A549 (cell line): ENCODE data around the gene STARD9. TPM values are rescaled to one million over a fixed set of nuclear protein-coding genes. Genes with fewer than 3 reads are reported as not detected.

Source experiments
- ATAC-seq, 2 experiments: fragments of 200-7000 bp in 1 of 2; fragments of >200 bp in 1 of 2; cut with Nextera tagmentation in 1 of 2; cut with Tn5 transposase in 1 of 2; 3 replicates each; pipeline versions ENCODE4 v1.8.0 to v1.9.1; 2018 to 2020; ENCODE audit warnings: mild to moderate bottlenecking in 1 of 2, moderate library complexity in 1 of 2
- CTCF ChIA-PET: fragments of 300-600 bp; sonication (Branson Sonifier 250); formaldehyde crosslinking; extraction: SDS; loops from one replicate; lab custom pipeline; 2021; ENCODE audit warnings: antibody characterized with exemption, inconsistent platforms; lab: Yijun Ruan, JAX
- POLR2A ChIA-PET: fragments of 350-600 bp; formaldehyde crosslinking; extraction: SDS; loops from one replicate; lab custom pipeline; 2021; ENCODE audit warnings: antibody characterized with exemption, inconsistent platforms; lab: Yijun Ruan, JAX
- DNase-seq, 2 experiments: peaks; one replicate each; pipeline versions ENCODE4 v3.0.0 to v3.0.0-alpha.2; 2011 to 2016; ENCODE audit warnings: low read depth in 1 of 2, low spot score in 1 of 2
- FAIRE-seq: peaks from 2 replicates; lab custom pipeline; 2011; peaks lifted over from hg19 to GRCh38; lab: Jason Lieb, UNC
- H3K27ac ChIP-seq, 2 experiments: fragments of >200 bp; sonication (Bioruptor Twin); formaldehyde crosslinking; 3 replicates each; pipeline ENCODE4 v1.5.1; 2016 to 2017
- H3K4me1 ChIP-seq: fragments of >200 bp; sonication (Bioruptor Twin); formaldehyde crosslinking; 3 replicates; pipeline ENCODE4 v1.6.1; 2016
- H3K4me2 ChIP-seq: fragments of >200 bp; sonication (Bioruptor Twin); formaldehyde crosslinking; 3 replicates; pipeline ENCODE4 v1.6.1; 2016
- H3K4me3 ChIP-seq: fragments of >200 bp; sonication (Bioruptor Twin); formaldehyde crosslinking; 3 replicates; pipeline ENCODE4 v1.5.1; 2016
- H3K9me3 ChIP-seq: fragments of >200 bp; sonication (Bioruptor Twin); formaldehyde crosslinking; 3 replicates; pipeline ENCODE4 v1.6.1; 2016
- BCL3 ChIP-seq: fragments of >200 bp; sonication (Bioruptor Twin); formaldehyde crosslinking; IDR thresholded peaks from 3 replicates; pipeline ENCODE4 v1.6.1; 2016
- CBX2 ChIP-seq: fragments of 200-600 bp; sonication (generic); IDR thresholded peaks from 2 replicates; pipeline ENCODE4 v1.6.1; 2016; ENCODE audit warnings: low read depth, mild to moderate bottlenecking, borderline replicate concordance
- CHD2 ChIP-seq: fragments of 150-350 bp; IDR thresholded peaks from 2 replicates; pipeline ENCODE4 v1.6.1; 2014; ENCODE audit warnings: low read length; ENCODE audit not compliant: partially characterized antibody
- CTCF ChIP-seq: fragments of >200 bp; sonication (Bioruptor Twin); formaldehyde crosslinking; IDR thresholded peaks from 3 replicates; pipeline ENCODE4 v1.5.1; 2016
- E2F6 ChIP-seq: IDR thresholded peaks from 2 replicates; pipeline ENCODE4 v1.6.1; 2012; ENCODE audit warnings: low read depth, borderline replicate concordance
- FOSL2 ChIP-seq, 2 experiments: fragments of 450-650 bp in 1 of 2; fragments of >200 bp in 1 of 2; sonication (Bioruptor Twin) in 1 of 2; formaldehyde crosslinking; IDR thresholded peaks; 2 replicates each; pipeline versions ENCODE4 v1.5.0 to v1.6.1; 2016 to 2020; ENCODE audit warnings: mild to moderate bottlenecking in 1 of 2, moderate library complexity in 1 of 2
- HDAC2 ChIP-seq: fragments of 200-600 bp; sonication (generic); IDR thresholded peaks from 2 replicates; pipeline ENCODE4 v1.6.1; 2016
- HEYL ChIP-seq: fragments of 250-450 bp; sonication (Bioruptor Pico); IDR thresholded peaks from 2 replicates; pipeline ENCODE4 v1.8.0; 2021; ENCODE audit warnings: mild to moderate bottlenecking, moderate library complexity
- JUN ChIP-seq, 2 experiments: fragments of >200 bp; sonication (Bioruptor Twin); formaldehyde crosslinking; IDR thresholded peaks; 2 replicates in 1 of 2; 3 replicates in 1 of 2; pipeline ENCODE4 v1.6.1; 2016 to 2017
- KDM1A ChIP-seq: fragments of 200-600 bp; sonication (generic); IDR thresholded peaks from 2 replicates; pipeline ENCODE4 v1.6.1; 2016; ENCODE audit warnings: low read depth, mild to moderate bottlenecking
- NPAS2 ChIP-seq: fragments of 250-450 bp; sonication (Bioruptor Pico); IDR thresholded peaks from 2 replicates; pipeline ENCODE4 v1.8.0; 2022; ENCODE audit warnings: mild to moderate bottlenecking, moderate library complexity, borderline replicate concordance
- POLR2A ChIP-seq: IDR thresholded peaks from 2 replicates; pipeline ENCODE4 v1.6.1; 2012; ENCODE audit warnings: mild to moderate bottlenecking, low read length
- SMC3 ChIP-seq: fragments of >200 bp; sonication (Bioruptor Twin); formaldehyde crosslinking; IDR thresholded peaks from 3 replicates; pipeline ENCODE4 v1.6.1; 2018; ENCODE audit warnings: inconsistent platforms
- TP53 ChIP-seq: fragments of 250-450 bp; sonication (Bioruptor Pico); IDR thresholded peaks from 2 replicates; pipeline ENCODE4 v1.5.0; 2021; ENCODE audit warnings: mild to moderate bottlenecking, moderate library complexity
- WGBS: methylation state at CpG from one replicate; pipeline ENCODE4 v1.1.6; 2017; ENCODE audit errors: missing lambda C conversion rate; 5-methylcytosine and 5-hydroxymethylcytosine counted together
- polyA plus RNA-seq, 4 experiments: library from polyadenylated mRNA; depleted of rRNA in 3 of 4; stranded (reverse); fragments of >200 nt; fragmentation: RNase III in 1 of 4; extraction: RNeasy Plus Mini Kit Qiagen cat#74134 plus additional on column Dnase treatment in 1 of 4; gene quantifications; 2 replicates in 3 of 4; 3 replicates in 1 of 4; pipeline ENCODE4 v1.2.3, GENCODE V29; 2011 to 2017
- TF ChIP-seq, protein P1 (sequence below): IDR thresholded peaks from 2 replicates; pipeline ENCODE4 v1.6.1; 2012

The STARD9 gene
- polyA plus RNA-seq, 2 of the 4 experiments (the other 2 are of a cell fraction): 1.2 TPM

DNA sequence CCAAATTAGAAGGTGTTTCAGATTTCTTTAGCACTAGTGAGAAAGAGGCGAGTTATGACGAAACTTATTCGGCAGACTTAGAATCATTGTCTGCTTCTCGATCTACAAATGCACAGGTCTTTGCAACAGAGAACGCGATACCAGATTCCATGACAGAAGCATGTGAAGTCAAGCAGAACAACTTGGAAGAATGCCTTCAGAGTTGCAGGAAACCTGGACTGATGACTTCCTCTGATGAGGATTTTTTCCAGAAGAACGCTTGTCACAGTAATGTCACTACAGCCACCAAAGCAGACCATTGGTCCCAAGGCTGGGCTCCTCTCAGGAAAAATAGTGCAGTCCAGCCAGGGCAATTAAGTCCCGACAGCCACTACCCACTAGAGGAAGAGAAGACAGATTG is 110.9 kb downstream of the STARD9 start:
- ChIA-PET CTCF (no interaction called here), POLR2A (no interaction called here)
- no peak for ATAC-seq
- FAIRE-seq: no peak
- WGBS: 96% methylated on average over 8 of the region's 8 CpGs
- DNase-seq: no peak
- no peak for TF ChIP-seq HDAC2
- TF ChIP-seq POLR2A: no peak
- TF ChIP-seq FOSL2 (IDR thresholded peaks at IDR 0.05): no peak
- no peak for TF ChIP-seq FOSL2 (CRISPR knock-in tag; IDR thresholded peaks at IDR 0.05)
- TF ChIP-seq SMC3: no peak
- no peak for TF ChIP-seq CTCF
- no peak for TF ChIP-seq JUN (IDR thresholded peaks at IDR 0.05)
- TF ChIP-seq TP53 (CRISPR knock-in tag): no peak
- no peak for TF ChIP-seq BCL3
- no peak for TF ChIP-seq E2F6
- no peak for TF ChIP-seq CHD2
- TF ChIP-seq, protein P1, sequence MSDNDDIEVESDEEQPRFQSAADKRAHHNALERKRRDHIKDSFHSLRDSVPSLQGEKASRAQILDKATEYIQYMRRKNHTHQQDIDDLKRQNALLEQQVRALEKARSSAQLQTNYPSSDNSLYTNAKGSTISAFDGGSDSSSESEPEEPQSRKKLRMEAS: no peak
- TF ChIP-seq NPAS2 (CRISPR knock-in tag): no peak
- H3K4me3 ChIP-seq: no peak overlapping the region
- no peaks in the 10 kb centered on the region for H3K9me3 ChIP-seq
- H3K27ac ChIP-seq: no peak overlapping the region
- H3K4me2 ChIP-seq: no peak overlapping the region
- H3K4me1 ChIP-seq: no peaks in the 10 kb centered on the region

DNA sequence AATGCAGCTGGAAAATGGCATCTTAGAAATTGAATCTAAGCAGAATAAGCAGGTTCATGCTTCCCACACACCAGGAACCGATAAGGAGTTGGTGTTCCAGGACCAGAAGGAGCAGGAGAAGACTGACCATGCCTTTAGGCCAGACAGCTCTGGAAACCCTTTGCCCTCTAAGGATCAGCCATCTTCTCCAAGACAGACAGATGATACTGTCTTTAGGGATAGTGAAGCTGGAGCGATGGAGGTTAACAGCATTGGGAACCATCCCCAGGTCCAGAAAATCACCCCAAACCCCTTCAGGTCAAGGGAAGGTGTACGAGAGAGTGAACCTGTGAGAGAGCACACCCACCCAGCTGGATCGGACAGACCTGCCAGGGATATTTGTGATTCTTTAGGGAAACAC is 112.3 kb downstream of the STARD9 start:
- Histone ChIP-seq H3K4me1 (no peaks in the 10 kb centered on the region), H3K4me2 (no peak overlapping the region), H3K9me3 (no peaks in the 10 kb centered on the region), H3K27ac (no peak overlapping the region), H3K4me3 (no peak overlapping the region)
- ChIA-PET CTCF (interaction anchor here (0.6 to 1.6 kb wide), 3 partner anchors 10 to 185 kb away, joined by 3 to 4 read pairs (median 3); no protein-coding TSS in a partner anchor), POLR2A (no interaction called here)
- ATAC-seq: no peak
- 62% methylated on average over 2 of the region's 4 CpGs for WGBS
- TF ChIP-seq CBX2: no peak
- no peak for TF ChIP-seq KDM1A
- no peak for FAIRE-seq
- DNase-seq: no peak

GRCh38 chr15:42688301-42688700 is 112.9 kb downstream of the STARD9 start:
- ChIA-PET POLR2A (no interaction called here), CTCF (interaction anchor here (1.6 kb wide), 1 partner anchor 11 kb away, joined by 4 read pairs; no protein-coding TSS in a partner anchor)
- Histone ChIP-seq H3K9me3 (no peaks in the 10 kb centered on the region), H3K27ac (no peak overlapping the region), H3K4me1 (no peaks in the 10 kb centered on the region), H3K4me3 (no peak overlapping the region), H3K4me2 (no peak overlapping the region)
- no peak for DNase-seq
- WGBS: 73% methylated on average over 3 of the region's 3 CpGs
- no peak for ATAC-seq
- FAIRE-seq: no peak
- TF ChIP-seq E2F6: no peak

DNA sequence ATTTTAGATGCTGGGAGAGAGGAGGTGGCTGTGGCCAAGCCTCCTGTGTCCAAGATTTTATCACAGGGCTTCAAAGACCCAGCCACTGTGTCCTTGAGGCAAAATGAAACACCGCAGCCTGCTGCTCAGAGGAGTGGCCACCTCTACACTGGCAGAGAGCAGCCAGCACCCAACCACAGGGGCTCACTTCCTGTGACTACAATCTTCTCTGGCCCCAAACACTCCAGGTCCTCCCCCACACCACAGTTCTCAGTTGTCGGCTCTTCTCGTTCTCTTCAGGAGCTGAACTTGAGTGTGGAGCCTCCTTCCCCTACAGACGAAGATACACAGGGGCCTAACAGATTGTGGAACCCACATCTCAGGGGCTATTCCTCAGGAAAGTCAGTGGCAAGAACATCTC is 115.9 kb downstream of the STARD9 start:
- FAIRE-seq: no peak
- WGBS: 80% methylated on average over 4 of the region's 4 CpGs
- TF ChIP-seq HEYL: no peak
- no peak for ATAC-seq
- no peak overlapping the region for H3K4me2 ChIP-seq
- H3K4me3 ChIP-seq: no peak overlapping the region
- no peak overlapping the region for H3K27ac ChIP-seq
- DNase-seq: no peak
- H3K9me3 ChIP-seq: no peaks in the 10 kb centered on the region
- no peaks in the 10 kb centered on the region for H3K4me1 ChIP-seq
- CTCF ChIA-PET: no interaction called here
- POLR2A ChIA-PET: no interaction called here
